Endometrial microvascular endothelial cells (primary cell): Measurements from ENCODE around the gene SEL1L. TPM values are rescaled to one million over a fixed set of nuclear protein-coding genes. Genes with fewer than 3 reads are reported as not detected.
"Not testable (repeated sequence)": the region's sequence is repeated elsewhere in the genome, so short reads cannot be mapped to it uniquely, and the experiment has no call there.

Experiments used
- in situ Hi-C: cut with HindIII; loops from 2 replicates; pipeline ENCODE4 v1.10.0; 2017; ENCODE audit warnings: low sequenced_read_pairs, low pct_unique_long_range_greater_than_20kb; ENCODE audit errors: inconsistent ontology term
- total RNA-seq: library from RNA; depleted of rRNA; stranded (reverse); fragments of >200 nt; gene quantifications from one replicate; pipeline ENCODE4 v1.2.3, GENCODE V29; 2015; ENCODE audit errors: inconsistent ontology term

Gene SEL1L
- total RNA-seq, 1 donor from 2014 or later: 45.3 TPM

DNA sequence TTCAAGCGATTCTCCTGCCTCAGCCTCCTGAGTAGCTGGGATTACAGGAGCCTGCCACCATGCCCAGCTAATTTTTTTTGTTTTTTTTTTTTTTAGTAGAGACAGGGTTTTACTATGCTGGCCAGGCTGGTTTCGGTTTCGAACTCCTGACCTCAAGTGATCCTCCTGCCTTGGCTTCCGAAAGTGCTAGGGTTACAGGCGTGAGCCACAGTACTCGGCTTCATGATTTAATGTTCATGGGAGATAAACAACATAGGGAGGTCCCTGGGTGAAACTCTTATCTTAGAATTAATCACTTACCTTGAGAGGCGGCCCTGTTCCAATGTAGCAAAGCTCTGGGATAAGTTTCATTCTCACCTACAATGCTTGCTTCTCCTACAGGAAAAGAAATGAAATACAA lies 48.3 kb downstream of the SEL1L start:
- in situ Hi-C loops: no loop called here

DNA sequence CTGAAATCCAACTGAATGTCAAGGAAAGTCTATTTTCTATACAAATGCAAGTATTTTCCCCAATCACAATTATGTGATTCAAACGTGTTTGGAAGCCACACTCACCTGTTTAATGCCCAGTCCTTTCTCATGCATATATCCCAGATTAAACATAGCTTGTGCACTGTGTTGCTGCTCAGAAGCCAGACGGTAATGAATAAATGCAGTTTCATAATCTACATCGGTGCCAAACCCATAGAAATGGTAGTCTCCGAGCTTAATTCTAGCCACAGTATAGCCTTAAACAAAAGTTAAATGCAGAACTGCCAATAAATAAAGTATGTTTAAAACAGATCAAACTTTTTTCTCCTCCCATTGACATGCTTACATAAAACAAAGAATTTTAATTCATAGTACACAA lies 49.5 kb downstream of the SEL1L start:
- in situ Hi-C loops: no loop called here

DNA sequence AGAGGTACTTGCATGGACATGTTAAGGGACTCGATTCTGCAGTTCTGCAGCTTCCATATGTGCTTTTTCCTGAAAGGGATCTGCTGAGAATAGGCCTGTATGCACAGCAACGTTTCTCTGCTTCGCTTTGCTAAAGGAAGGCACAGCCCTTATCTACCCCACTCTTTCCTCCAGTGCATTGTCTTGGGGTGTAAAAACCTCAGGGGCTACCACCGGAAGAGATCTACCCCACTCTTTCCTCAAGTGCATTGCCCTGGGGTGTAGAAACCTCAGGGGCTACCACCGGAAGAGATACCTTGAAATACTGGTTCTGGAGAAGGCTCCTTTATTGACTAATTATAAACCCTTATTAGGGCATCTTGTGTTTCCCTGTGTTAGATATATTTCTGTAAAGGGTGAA lies 52.9 kb downstream of the SEL1L start:
- in situ Hi-C loops: no loop called here

DNA sequence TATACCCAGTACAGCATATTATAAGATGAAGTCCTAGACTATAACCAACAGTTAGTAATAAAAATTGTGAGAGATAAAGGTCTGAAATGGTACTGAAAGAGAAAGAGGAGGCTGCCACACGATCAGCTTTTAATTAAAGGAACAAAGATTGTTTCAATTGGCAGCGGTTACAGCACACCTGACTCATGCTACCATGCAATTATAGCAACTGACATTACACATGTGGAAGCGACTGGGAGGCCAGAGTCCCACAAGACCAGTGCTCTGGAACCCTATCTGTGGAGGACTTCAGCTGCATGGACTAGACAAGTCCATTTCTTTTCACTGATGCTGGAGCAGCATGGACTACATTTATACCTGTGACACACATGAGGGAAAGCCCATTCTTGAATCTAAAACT lies 55.2 kb downstream of the SEL1L start:
- in situ Hi-C loops: no loop called here

DNA sequence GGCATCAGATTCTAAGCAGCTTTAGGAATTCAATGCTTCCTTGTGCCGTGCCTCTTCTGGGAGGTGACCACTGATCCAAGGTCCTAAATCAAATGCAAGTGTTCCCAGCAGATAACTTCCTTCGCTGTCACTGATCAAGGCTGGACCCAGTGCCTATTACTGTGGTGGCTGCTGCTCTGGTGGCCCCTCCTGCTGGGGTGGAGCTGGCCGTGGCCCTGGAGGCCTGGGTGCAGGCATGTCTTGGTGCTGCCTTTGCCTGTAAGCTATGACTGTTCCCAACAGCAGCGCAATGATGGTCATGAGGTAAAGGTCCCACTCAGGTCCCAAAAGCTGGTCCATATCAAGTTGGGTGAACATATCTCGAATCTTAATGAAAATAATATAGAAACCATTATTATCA lies 56.8 kb downstream of the SEL1L start:
- in situ Hi-C loops: no loop called here

DNA sequence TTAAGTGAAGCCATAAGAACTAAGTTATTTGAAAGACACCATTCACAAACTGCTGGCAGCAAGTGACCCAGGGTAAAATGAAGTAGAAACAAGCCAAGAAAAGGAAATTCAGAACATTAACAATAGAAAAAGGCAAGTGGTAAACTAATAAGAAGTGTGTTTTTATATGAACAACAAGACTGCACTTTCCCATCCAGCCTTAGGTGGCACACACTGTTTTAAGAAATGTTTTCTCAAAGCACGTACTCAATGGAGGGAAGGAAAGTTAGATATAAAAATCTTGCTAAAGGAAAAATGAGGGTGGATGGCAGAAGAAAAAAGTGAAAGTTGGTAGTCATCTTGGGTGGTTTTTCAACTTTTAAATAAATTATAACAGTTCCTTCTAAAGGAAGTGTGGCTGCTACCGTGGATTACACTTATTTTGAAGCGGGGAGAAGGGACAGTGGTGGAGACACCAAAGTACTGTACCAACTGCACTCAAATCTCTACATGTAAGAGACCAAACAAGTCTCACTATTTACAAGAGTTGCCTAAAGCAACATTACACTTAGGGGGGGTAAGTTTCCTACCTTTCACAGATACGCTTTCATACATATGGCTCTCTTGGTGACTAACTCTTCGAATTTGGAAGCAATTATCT lies 58.8 kb downstream of the SEL1L start:
- in situ Hi-C loops: no loop called here

DNA sequence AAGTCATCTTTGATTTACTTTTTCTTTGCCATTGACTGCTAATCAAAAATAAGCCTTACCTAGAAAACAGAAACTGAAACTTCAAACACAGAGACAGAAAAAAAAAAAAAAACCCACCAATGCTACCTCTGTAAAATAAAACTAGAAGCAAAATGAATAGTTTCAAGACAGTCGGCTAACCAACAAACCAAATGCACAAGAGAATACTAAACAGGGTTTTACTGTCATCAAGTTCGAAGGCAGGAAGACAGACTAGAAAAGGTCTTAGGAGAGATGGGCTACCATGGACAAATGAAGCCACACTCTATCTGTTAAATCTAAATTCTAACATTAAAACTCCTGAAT lies 59.5 kb downstream of the SEL1L start:
- in situ Hi-C loops: no loop called here

DNA sequence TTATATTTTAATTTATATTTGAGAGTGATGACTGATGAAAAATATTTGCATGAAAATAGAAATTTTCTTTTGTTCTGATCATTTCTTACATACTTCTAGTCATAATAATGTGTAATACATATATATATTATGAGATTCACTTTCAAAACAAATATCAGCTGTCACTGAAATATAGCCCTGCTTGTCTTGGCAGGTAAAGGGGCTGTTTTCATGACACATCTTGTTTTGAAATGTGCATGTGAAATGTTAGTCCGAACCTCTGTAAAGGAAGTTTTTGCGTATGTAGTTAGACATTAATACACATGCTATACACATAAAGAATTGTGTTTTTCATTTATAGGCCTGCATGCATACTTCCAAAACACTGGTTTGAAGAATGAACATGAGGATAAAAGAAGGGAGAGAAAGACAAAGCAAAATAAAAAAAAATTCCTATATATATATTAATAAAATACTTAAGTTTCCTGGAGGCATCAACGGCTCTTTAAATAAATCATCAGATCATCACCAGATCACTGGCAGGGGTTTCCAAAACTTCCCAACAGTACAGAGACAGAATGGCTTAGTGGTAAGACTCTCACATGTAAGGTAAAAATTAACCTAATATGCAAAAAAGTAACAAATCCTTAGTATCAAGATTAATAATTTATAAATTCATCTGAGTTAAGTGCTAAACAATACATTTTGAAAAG lies 60.1 kb downstream of the SEL1L start:
- in situ Hi-C loops: no loop called here

DNA sequence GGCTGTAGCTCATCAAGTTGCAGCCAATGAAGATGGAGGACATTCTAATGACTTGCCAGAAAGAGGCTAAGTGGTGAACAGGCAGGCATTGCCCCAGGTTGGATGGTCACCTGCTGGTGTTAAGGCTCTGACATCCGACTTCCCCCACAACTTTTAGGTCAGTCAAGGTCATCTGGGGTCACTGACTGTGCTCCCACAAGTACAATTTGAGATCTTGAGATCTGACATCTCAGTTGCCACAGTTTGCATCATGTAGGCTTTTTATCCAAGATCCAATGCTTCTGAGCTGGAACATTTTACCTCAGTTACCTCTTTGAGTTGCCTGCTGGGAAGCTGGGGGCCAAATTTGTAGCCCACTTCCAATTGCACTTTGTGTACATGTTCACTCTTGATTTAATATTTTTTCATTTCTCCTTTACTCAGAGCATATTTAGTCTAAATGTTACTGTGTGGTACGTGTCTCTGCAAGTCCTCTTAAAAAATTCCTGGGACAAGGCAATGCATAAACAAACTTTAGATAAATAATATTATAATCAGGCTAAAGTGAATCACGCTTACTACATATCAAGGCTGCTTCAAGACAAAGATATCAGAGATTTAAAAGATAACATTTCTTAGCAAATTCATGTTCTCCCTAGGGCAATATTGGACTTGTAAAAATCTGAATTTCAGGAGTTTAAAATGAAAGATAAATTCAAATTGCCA lies 61.4 kb downstream of the SEL1L start:
- in situ Hi-C loops: no loop called here

DNA sequence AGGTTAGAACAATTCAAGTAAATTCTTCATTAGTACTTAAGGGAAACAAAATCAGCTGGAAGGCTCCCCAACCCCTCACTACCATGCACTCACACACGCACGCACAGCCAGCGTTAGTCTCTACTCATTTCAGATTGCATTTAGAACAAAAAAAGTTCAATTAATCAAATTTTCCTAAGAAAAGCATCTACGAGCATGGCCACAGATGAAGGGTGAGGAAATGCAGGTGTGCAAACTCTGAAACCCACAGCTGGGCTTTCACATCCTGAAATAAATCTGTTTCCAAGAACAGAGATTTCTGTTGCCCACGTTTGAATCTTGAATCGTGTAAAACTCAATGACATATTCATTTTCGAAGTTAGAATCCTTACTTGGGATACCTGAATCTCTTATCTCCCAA lies 62.6 kb downstream of the SEL1L start:
- in situ Hi-C loops: no loop called here

DNA sequence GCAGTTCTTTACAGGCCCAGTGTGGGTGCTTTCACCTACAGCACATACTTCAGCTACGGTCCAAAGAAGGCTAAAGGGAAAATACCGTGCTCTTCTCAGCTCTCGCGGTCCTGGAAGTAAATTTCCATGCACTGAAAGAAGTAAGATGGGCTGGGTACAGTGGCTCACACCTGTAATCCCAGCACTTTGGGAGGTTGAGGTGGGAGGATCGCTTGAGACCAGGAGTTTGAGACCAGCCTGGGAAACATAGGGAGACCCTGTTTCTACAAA lies 63.2 kb downstream of the SEL1L start:
- in situ Hi-C loops: not testable (repeated sequence)

DNA sequence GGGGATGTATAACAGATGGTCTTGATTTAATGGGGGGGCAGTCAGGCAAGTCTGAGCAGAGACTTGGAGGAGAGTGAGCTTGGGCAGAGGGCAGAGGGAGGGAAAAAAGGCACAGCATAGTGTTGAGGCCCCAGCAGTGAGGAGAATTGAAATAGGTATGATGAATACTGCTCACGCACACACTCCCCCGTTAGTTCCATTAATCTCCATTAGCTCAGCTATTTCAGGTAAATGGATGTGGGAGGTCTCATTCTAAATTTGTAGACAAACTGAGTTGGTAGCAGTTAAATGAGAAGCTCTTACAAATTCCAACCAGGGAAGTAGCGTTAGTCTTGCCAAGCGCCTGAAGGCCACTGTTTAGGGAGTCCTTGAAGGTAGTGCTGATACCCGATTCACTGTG lies 66.8 kb downstream of the SEL1L start:
- in situ Hi-C loops: no loop called here

DNA sequence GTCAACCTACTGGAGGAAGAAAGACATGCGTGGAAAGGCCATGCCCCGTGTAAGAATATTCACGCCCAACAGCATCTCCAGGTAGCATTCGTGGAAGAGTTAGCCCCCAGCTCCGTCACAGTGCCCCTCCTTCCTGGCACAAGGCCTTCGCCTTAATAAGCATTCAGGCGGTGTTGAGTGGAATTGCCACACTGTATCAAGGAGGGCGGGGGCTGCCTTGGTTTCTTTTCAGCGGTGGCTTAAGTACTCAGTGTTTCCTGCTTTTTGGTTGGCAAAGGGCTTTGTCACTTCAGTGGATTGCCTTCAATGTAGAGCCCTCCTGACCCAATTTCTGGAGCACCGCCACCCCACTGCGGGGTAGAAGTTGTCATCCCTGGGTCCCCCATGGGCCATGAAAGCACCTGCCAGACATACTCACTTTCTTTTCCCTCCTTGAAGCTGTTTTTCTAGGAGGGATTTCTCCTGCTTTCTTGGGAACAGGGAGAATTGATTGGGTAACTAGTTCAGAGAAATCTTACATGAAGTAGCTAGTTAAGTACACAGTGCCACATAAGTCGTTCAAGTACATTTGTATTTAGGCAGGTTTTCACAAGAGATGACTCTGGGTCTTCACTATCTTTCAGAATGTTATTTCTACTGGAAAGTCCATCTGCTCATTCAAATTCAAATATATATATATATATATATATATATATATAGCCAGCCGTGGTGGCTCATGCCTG lies 68.0 kb downstream of the SEL1L start:
- in situ Hi-C loops: no loop called here

DNA sequence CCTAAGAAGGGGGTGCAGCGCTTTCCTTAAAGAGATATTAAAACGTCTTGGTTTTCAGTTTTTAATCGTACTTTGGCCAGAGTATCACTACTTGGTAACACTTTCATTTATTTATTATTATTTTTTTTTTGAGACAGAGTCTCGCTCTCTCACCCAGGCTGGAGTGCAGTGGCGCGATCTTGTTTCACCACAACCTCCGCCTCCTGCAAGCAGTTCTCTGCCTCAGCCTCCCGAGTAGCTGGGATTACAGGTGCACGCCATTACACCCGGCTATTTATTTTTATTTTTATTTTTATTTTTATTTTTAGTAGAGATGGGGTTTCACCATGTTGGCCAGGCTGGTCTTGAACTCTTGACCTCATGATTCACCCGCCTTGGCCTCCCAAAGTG lies 68.7 kb downstream of the SEL1L start:
- in situ Hi-C loops: not testable (repeated sequence)

DNA sequence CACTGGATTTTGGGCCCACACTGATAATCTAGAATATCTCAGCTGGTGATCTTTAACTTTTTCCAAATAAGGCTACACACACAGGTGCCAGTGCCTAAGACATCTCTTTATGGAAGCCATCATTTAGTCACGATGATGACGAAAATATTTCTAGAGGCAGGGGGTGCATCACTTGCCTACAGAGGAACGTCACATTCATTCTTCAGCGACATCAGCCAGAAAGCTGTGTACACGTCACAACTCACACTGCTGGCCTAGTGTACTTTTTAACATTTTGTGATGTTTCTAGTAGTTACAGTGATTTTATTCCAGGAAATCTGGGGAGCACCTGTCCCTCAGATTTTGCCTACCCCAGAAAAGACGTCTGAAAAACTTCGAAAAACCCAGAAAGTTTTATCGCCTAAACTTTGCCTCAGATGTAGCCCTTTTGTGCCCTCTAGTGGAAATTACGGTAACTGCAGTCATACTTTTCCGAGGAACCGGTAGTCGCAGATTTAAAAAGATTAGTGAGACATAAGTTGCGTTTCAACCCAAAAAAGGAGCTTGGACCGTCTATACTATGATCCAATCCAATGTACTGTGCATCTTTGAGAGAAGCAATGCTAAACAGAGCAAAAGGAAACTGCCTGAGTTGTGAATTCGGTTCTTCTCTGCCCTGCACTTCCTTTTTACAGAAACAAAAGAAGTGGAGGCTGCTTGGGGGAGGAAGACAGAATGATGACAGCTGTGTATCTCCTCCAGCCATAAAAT lies 69.2 kb downstream of the SEL1L start:
- in situ Hi-C loops: no loop called here

DNA sequence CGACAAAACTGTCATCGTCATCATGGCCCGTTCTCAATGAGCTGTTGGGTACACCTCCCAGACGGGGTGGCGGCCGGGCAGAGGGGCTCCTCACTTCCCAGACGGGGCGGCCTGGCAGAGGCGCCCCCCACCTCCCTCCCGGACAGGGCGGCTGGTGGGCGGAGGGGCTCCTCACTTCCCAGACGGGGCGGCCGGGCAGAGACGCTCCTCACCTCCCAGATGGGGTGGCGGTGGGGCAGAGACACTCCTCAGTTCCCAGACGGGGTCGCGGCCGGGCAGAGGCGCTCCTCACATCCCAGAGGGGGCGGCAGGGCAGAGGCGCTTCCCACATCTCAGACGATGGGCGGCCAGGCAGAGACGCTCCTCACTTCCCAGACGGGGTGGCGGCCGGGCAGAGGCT lies 71.3 kb downstream of the SEL1L start:
- in situ Hi-C loops: not testable (repeated sequence)

DNA sequence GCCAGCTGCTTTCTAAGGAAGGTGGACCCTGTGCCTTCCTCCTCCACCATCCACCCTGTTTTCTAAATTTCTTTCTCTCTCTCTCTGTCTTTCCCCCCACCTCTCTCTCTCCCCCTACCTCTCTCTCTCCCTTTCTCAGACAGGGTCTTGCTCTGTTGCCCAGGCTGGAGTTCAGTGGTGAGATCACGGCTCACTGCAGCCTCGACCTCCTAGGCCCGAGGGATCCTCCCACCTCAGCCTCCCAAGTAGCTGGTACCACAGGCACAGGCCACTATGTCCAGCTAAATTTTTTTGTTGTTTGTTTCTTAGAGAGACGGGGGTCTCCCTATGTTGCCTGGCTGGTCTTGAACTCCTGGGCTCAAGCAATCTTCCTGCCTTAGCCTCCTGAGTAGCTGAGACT lies 73.7 kb downstream of the SEL1L start:
- in situ Hi-C loops: no loop called here

DNA sequence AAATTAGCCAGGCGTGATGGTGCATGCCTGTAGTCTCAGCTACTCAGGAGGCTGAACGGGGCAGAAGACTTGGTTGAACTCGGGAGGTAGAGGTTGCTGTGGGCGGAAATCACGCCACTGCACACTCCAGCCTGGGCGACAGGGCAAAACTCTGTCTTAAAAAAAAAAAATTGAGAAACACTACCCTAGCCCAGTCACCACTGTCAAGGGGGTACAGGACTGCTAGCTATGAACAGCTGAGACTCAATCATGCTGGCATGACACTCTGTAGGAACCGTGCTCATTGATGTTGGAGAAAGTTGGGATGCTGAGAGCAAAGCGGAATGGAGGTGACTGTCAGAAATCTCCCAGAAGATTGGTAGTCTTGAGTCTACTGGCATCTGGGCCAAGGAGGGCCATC lies 75.3 kb downstream of the SEL1L start:
- in situ Hi-C loops: no loop called here

DNA sequence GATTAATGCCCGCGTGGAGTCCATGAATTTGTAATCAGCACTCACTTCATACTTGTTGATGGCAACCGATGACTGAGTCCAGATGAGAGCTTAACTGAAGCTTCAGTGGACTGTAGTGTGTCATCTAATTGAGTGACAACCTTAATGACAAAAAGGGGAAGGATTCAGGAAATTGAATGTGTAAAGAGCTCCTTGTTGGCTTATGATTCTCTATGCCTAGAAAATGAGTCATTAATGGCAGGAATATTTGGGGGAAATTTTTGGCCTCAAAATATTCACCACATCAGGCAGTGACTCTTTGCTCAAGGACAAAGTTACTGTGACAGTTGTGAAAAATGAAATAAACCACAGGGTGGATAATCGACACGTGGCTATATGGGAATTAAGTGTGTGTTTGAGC lies 78.3 kb downstream of the SEL1L start:
- in situ Hi-C loops: no loop called here
